Ishikawa (cell line): ENCODE measurements around the gene CNKSR2.

Experiments
- CEBPB ChIP-seq: IDR thresholded peaks from 2 replicates; pipeline ENCODE4 v1.6.1; 2012
- CREB1 ChIP-seq: IDR thresholded peaks from 2 replicates; pipeline ENCODE4 v1.6.1; 2012; ENCODE audit warnings: low read depth
- EGR1 ChIP-seq: IDR thresholded peaks from 2 replicates; pipeline ENCODE4 v1.6.1; 2012
- EP300 ChIP-seq: IDR thresholded peaks from 2 replicates; pipeline ENCODE4 v1.6.1; 2012; ENCODE audit warnings: borderline replicate concordance
- FOXM1 ChIP-seq: IDR thresholded peaks from 2 replicates; pipeline ENCODE4 v1.6.1; 2012; ENCODE audit warnings: low read depth, borderline replicate concordance
- MAX ChIP-seq: IDR thresholded peaks from 2 replicates; pipeline ENCODE4 v1.6.1; 2012
- NFIC ChIP-seq: IDR thresholded peaks from 2 replicates; pipeline ENCODE4 v1.6.1; 2012
- RAD21 ChIP-seq: IDR thresholded peaks from 2 replicates; pipeline ENCODE4 v1.6.1; 2012; ENCODE audit warnings: low read depth
- TAF1 ChIP-seq: IDR thresholded peaks from 2 replicates; pipeline ENCODE4 v1.6.1; 2012; ENCODE audit warnings: low read depth, mild to moderate bottlenecking
- TCF12 ChIP-seq: IDR thresholded peaks from 2 replicates; pipeline ENCODE4 v1.6.1; 2012; ENCODE audit warnings: low read depth
- TEAD4 ChIP-seq: IDR thresholded peaks from 2 replicates; pipeline ENCODE4 v1.6.1; 2012
- USF1 ChIP-seq: IDR thresholded peaks from 2 replicates; pipeline ENCODE4 v1.6.1; 2012
- YY1 ChIP-seq: IDR thresholded peaks from 2 replicates; pipeline ENCODE4 v1.6.1; 2012; ENCODE audit warnings: low read depth
- ZBTB7A ChIP-seq: IDR thresholded peaks from 2 replicates; pipeline ENCODE4 v1.6.1; 2012; ENCODE audit warnings: low read depth
- TF ChIP-seq, protein P1 (sequence below): IDR thresholded peaks from 2 replicates; pipeline ENCODE4 v1.6.1; 2012; ENCODE audit warnings: low read depth, mild to moderate bottlenecking

CNKSR2 gene

DNA sequence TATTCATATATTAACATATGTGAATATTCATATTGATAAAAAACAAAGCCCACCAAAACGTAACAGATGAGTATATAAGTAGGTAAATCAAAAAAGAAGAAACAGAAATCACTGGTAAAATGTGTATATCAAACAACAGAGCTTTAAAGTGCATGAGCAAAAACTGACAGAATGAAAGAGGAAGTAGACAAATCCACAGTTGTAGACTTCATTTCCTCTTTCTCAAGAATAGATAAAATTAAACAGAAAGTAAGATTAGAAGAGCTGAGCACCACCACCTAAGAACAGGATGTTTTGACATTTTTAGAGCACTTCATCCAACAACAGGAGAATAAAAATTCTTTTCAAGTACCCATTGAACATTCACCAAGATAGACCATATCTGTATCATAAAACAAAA lies 64.6 kb downstream of the CNKSR2 start:
- TF ChIP-seq TCF12 (no peak), TEAD4 (no peak), MAX (no peak), RAD21 (no peak), ZBTB7A (no peak), EP300 (no peak), YY1 (no peak), EGR1 (no peak), USF1 (no peak), CREB1 (no peak), TAF1 (no peak), FOXM1 (no peak), CEBPB (no peak)
- TF ChIP-seq, protein P1, sequence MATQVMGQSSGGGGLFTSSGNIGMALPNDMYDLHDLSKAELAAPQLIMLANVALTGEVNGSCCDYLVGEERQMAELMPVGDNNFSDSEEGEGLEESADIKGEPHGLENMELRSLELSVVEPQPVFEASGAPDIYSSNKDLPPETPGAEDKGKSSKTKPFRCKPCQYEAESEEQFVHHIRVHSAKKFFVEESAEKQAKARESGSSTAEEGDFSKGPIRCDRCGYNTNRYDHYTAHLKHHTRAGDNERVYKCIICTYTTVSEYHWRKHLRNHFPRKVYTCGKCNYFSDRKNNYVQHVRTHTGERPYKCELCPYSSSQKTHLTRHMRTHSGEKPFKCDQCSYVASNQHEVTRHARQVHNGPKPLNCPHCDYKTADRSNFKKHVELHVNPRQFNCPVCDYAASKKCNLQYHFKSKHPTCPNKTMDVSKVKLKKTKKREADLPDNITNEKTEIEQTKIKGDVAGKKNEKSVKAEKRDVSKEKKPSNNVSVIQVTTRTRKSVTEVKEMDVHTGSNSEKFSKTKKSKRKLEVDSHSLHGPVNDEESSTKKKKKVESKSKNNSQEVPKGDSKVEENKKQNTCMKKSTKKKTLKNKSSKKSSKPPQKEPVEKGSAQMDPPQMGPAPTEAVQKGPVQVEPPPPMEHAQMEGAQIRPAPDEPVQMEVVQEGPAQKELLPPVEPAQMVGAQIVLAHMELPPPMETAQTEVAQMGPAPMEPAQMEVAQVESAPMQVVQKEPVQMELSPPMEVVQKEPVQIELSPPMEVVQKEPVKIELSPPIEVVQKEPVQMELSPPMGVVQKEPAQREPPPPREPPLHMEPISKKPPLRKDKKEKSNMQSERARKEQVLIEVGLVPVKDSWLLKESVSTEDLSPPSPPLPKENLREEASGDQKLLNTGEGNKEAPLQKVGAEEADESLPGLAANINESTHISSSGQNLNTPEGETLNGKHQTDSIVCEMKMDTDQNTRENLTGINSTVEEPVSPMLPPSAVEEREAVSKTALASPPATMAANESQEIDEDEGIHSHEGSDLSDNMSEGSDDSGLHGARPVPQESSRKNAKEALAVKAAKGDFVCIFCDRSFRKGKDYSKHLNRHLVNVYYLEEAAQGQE: no peak

- TF ChIP-seq MAX: no peak
- no peak for TF ChIP-seq TAF1
- TF ChIP-seq, protein P1: no peak
- TF ChIP-seq NFIC: no peak
- TF ChIP-seq TEAD4: no peak
- no peak for TF ChIP-seq USF1
- no peak for TF ChIP-seq FOXM1
- no peak for TF ChIP-seq CREB1
- no peak for TF ChIP-seq TCF12
Measured at GRCh38 chrX:21440911-21441310, 66.7 kb downstream of the CNKSR2 start.

DNA sequence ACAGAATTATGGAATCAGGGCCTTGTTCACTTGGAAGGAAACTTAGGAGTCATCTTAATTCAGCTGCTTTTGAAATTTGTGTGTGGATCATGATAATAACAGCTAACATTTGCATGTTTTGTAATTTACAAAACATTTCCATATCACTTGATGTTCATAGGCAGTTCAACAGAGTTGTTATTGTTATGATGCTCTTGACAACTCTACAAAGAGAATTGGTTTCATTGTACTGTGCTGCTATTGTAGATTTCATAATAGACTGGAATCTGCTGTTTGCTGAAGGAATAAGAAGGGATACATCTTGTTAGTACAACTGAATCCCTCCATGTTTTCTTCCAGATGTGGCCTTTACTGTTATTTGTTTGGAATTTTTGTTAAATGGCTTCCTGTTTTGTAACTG lies 83.5 kb downstream of the CNKSR2 start:
- TF ChIP-seq, protein P1: no peak
- TF ChIP-seq CREB1 (no peak), YY1 (no peak)

DNA sequence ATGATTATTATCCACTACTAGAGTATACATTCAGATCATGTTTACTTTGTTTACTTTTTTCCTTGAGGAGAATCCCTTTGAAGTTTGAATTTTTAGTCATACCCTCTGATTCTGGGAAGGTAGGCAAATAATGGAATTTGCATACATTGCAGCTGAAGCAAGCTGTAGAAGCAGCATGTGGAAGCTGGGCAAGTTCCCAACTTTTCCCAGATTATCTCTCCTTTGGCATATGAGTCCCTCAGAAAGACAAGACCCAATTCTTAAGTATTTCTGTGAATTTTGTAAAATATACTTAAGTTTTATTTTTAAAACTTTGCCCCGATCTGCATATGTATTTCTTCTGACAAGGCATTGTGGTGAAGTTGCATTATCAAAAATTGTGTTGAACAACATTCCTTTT lies 94.9 kb downstream of the CNKSR2 start:
- no peak for TF ChIP-seq EP300
- no peak for TF ChIP-seq FOXM1
- TF ChIP-seq YY1: no peak
- TF ChIP-seq TAF1: no peak
- TF ChIP-seq RAD21: no peak
- TF ChIP-seq ZBTB7A: no peak
- TF ChIP-seq, protein P1: no peak
- no peak for TF ChIP-seq CREB1
- no peak for TF ChIP-seq TCF12
- TF ChIP-seq NFIC: no peak
- TF ChIP-seq EGR1: no peak
- TF ChIP-seq MAX: no peak
- no peak for TF ChIP-seq USF1
- no peak for TF ChIP-seq TEAD4
- TF ChIP-seq CEBPB: no peak
